ENCODE measurements around the gene SYCE3. TPM values are rescaled to one million over a fixed set of nuclear protein-coding genes. Genes with fewer than 3 reads are reported as not detected.
"Not testable (repeated sequence)": the region's sequence is repeated elsewhere in the genome, so short reads cannot be mapped to it uniquely, and the experiment has no call there.

SYCE3 gene
- total and polyA plus RNA-seq, 9 donors = not detected

GRCh38 chr22:50544746-50545253 is 17.9 kb downstream of the SYCE3 start:
- H3K9me3 ChIP-seq (replicated peaks; ENCODE audit: control insufficient read depth, low read depth, low read length) = no peaks in the 10 kb centered on the region
- DNase-seq = no peak
- peaks cover 13% of the 10 kb centered on the region for H3K4me1 ChIP-seq (ENCODE audit: control insufficient read depth, insufficient read depth, low read length)
- H3K27ac ChIP-seq (ENCODE audit: low read length) = peak overlapping the region; percentile 51
- WGBS (ENCODE audit: insufficient coverage) = 71% methylated on average over 2 of the region's 5 CpGs
- H3K36me3 ChIP-seq (ENCODE audit: control insufficient read depth, insufficient read depth, low read length) = no peaks in the 10 kb centered on the region
- H3K27me3 ChIP-seq (ENCODE audit: control insufficient read depth, insufficient read depth, low read length) = peaks cover 71% of the 10 kb centered on the region
- H3K4me3 ChIP-seq (ENCODE audit: low read length) = no peak overlapping the region

GRCh38 chr22:50544078-50544745 is 18.5 kb downstream of the SYCE3 start:
- Histone ChIP-seq H3K4me1 (ENCODE audit: control insufficient read depth, insufficient read depth, low read length) (peaks cover 13% of the 10 kb centered on the region), H3K27me3 (ENCODE audit: control insufficient read depth, insufficient read depth, low read length) (peaks cover 69% of the 10 kb centered on the region), H3K9me3 (replicated peaks; ENCODE audit: control insufficient read depth, low read depth, low read length) (no peaks in the 10 kb centered on the region), H3K27ac (ENCODE audit: low read length) (peak overlapping the region; percentile 51), H3K36me3 (ENCODE audit: control insufficient read depth, insufficient read depth, low read length) (no peaks in the 10 kb centered on the region), H3K4me3 (ENCODE audit: low read length) (no peak overlapping the region)
- 2% methylated on average over 50 of the region's 52 CpGs for WGBS (ENCODE audit: insufficient coverage)
- DNase-seq = peak; percentile 50

GRCh38 chr22:50542416-50542927 is 20.2 kb downstream of the SYCE3 start:
- Histone ChIP-seq H3K4me3 (ENCODE audit: low read length) (no peak overlapping the region), H3K27ac (ENCODE audit: low read length) (peak overlapping the region; percentile 67), H3K27me3 (ENCODE audit: control insufficient read depth, insufficient read depth, low read length) (peaks cover 65% of the 10 kb centered on the region), H3K36me3 (ENCODE audit: control insufficient read depth, insufficient read depth, low read length) (no peaks in the 10 kb centered on the region), H3K4me1 (ENCODE audit: control insufficient read depth, insufficient read depth, low read length) (peaks cover 9% of the 10 kb centered on the region), H3K9me3 (replicated peaks; ENCODE audit: control insufficient read depth, low read depth, low read length) (no peaks in the 10 kb centered on the region)
- WGBS (ENCODE audit: insufficient coverage) = 82% methylated on average over 13 of the region's 19 CpGs
- DNase-seq = no peak

- not testable (repeated sequence) for DNase-seq; H3K9me3 ChIP-seq (replicated peaks; ENCODE audit: control insufficient read depth, low read depth, low read length); H3K36me3 ChIP-seq (ENCODE audit: control insufficient read depth, insufficient read depth, low read length); H3K4me3 ChIP-seq (ENCODE audit: low read length); H3K4me1 ChIP-seq (ENCODE audit: control insufficient read depth, insufficient read depth, low read length)
- H3K27me3 ChIP-seq (ENCODE audit: control insufficient read depth, insufficient read depth, low read length) = peaks cover 63% of the 10 kb centered on the region
- WGBS (ENCODE audit: insufficient coverage) = no CpG with 5 or more reads among the region's 5 CpGs
- peak overlapping the region; percentile 51 for H3K27ac ChIP-seq (ENCODE audit: low read length)
These were observed 21.1 kb downstream of the SYCE3 start for GRCh38 chr22:50541667-50542026.

GRCh38 chr22:50540381-50540780 is 22.3 kb downstream of the SYCE3 start:
- H3K4me1 ChIP-seq (ENCODE audit: control insufficient read depth, insufficient read depth, low read length) = peaks cover 9% of the 10 kb centered on the region
- no peak overlapping the region for H3K4me3 ChIP-seq (ENCODE audit: low read length)
- H3K27me3 ChIP-seq (ENCODE audit: control insufficient read depth, insufficient read depth, low read length) = peaks cover 52% of the 10 kb centered on the region
- H3K36me3 ChIP-seq (ENCODE audit: control insufficient read depth, insufficient read depth, low read length) = no peaks in the 10 kb centered on the region
- no peaks in the 10 kb centered on the region for H3K9me3 ChIP-seq (replicated peaks; ENCODE audit: control insufficient read depth, low read depth, low read length)
- DNase-seq = no peak
- peak overlapping the region; percentile 74 for H3K27ac ChIP-seq (ENCODE audit: low read length)
- 84% methylated on average over 9 of the region's 10 CpGs for WGBS (ENCODE audit: insufficient coverage)

- H3K4me1 ChIP-seq (ENCODE audit: control insufficient read depth, insufficient read depth, low read length) = no peaks in the 10 kb centered on the region
- no peaks in the 10 kb centered on the region for H3K9me3 ChIP-seq (replicated peaks; ENCODE audit: control insufficient read depth, low read depth, low read length)
- H3K27me3 ChIP-seq (ENCODE audit: control insufficient read depth, insufficient read depth, low read length) = peaks cover 54% of the 10 kb centered on the region
- H3K4me3 ChIP-seq (ENCODE audit: low read length) = no peak overlapping the region
- H3K27ac ChIP-seq (ENCODE audit: low read length) = peak overlapping the region; percentile 57
- 74% methylated on average over 11 of the region's 13 CpGs for WGBS (ENCODE audit: insufficient coverage)
- DNase-seq = no peak
- no peaks in the 10 kb centered on the region for H3K36me3 ChIP-seq (ENCODE audit: control insufficient read depth, insufficient read depth, low read length)
These were observed 25.0 kb downstream of the SYCE3 start for GRCh38 chr22:50537765-50538164.

GRCh38 chr22:50536226-50536625 is 26.5 kb downstream of the SYCE3 start:
- no peak overlapping the region for H3K27ac ChIP-seq (ENCODE audit: low read length)
- H3K36me3 ChIP-seq (ENCODE audit: control insufficient read depth, insufficient read depth, low read length) = no peaks in the 10 kb centered on the region
- H3K4me3 ChIP-seq (ENCODE audit: low read length) = no peak overlapping the region
- H3K27me3 ChIP-seq (ENCODE audit: control insufficient read depth, insufficient read depth, low read length) = peaks cover 62% of the 10 kb centered on the region
- no peaks in the 10 kb centered on the region for H3K9me3 ChIP-seq (replicated peaks; ENCODE audit: control insufficient read depth, low read depth, low read length)
- peaks cover 13% of the 10 kb centered on the region for H3K4me1 ChIP-seq (ENCODE audit: control insufficient read depth, insufficient read depth, low read length)
- WGBS (ENCODE audit: insufficient coverage) = no CpG with 5 or more reads among the region's 3 CpGs
- no peak for DNase-seq

- DNase-seq = no peak
- no peak overlapping the region for H3K27ac ChIP-seq (ENCODE audit: low read length)
- no peaks in the 10 kb centered on the region for H3K9me3 ChIP-seq (replicated peaks; ENCODE audit: control insufficient read depth, low read depth, low read length)
- no peaks in the 10 kb centered on the region for H3K36me3 ChIP-seq (ENCODE audit: control insufficient read depth, insufficient read depth, low read length)
- no CpG with 5 or more reads among the region's 8 CpGs for WGBS (ENCODE audit: insufficient coverage)
- peaks cover 25% of the 10 kb centered on the region for H3K4me1 ChIP-seq (ENCODE audit: control insufficient read depth, insufficient read depth, low read length)
- H3K27me3 ChIP-seq (ENCODE audit: control insufficient read depth, insufficient read depth, low read length) = peaks cover 73% of the 10 kb centered on the region
- no peak overlapping the region for H3K4me3 ChIP-seq (ENCODE audit: low read length)
These were observed 27.6 kb downstream of the SYCE3 start for GRCh38 chr22:50535113-50535512.

GRCh38 chr22:50533856-50534711 is 28.6 kb downstream of the SYCE3 start:
- not testable (repeated sequence) for H3K9me3 ChIP-seq (replicated peaks; ENCODE audit: control insufficient read depth, low read depth, low read length); DNase-seq; H3K36me3 ChIP-seq (ENCODE audit: control insufficient read depth, insufficient read depth, low read length); H3K4me3 ChIP-seq (ENCODE audit: low read length)
- peaks cover 76% of the 10 kb centered on the region for H3K27me3 ChIP-seq (ENCODE audit: control insufficient read depth, insufficient read depth, low read length)
- H3K27ac ChIP-seq (ENCODE audit: low read length) = peak overlapping the region; percentile 7
- H3K4me1 ChIP-seq (ENCODE audit: control insufficient read depth, insufficient read depth, low read length) = peaks cover 32% of the 10 kb centered on the region
- 47% methylated on average over 7 of the region's 21 CpGs for WGBS (ENCODE audit: insufficient coverage)
